Activated CD4-positive, CD25-positive, alpha-beta regulatory T cell treated with anti-CD3 and anti-CD28 coated beads, Interleukin-2, amount 50 U/mL, for 24 hours (primary cell): ENCODE data around the gene GBP1.
A peak's percentile ranks its signal among the peaks of the same experiment; 100 is the strongest.
"Not testable (repeated sequence)": the region's sequence is repeated elsewhere in the genome, so short reads cannot be mapped to it uniquely, and the experiment has no call there.

Source experiments
- ATAC-seq, 2 donors: fragments of 150-1000 bp; cut with Tn5 transposase; one replicate each; pipeline ENCODE4 v1.10.0; 2021; ENCODE audit warnings: mild to moderate bottlenecking in 1 of 2, moderate library complexity in 1 of 2

The GBP1 gene

GRCh38 chr1:89051300-89051954, 13.6 kb downstream of the GBP1 start:
- no peak for ATAC-seq

GRCh38 chr1:89050649-89051033, 14.4 kb downstream of the GBP1 start:
- ATAC-seq = no peak

- ATAC-seq = not testable (repeated sequence)
Observed at GRCh38 chr1:89049901-89050648, 14.9 kb downstream of the GBP1 start.

GRCh38 chr1:89049187-89049586, 15.8 kb downstream of the GBP1 start:
- not testable (repeated sequence) for ATAC-seq

- no peak for ATAC-seq
Observed at GRCh38 chr1:89047734-89048133, 17.3 kb downstream of the GBP1 start.

- ATAC-seq = peak; percentile 97 to 98
Observed at GRCh38 chr1:89046318-89047183, 18.5 kb downstream of the GBP1 start.

- no peak for ATAC-seq
Observed at GRCh38 chr1:89044970-89045721, 19.9 kb downstream of the GBP1 start.

GRCh38 chr1:89043940-89044339, 21.1 kb downstream of the GBP1 start:
- no peak for ATAC-seq

GRCh38 chr1:89042491-89042890, 22.5 kb downstream of the GBP1 start:
- ATAC-seq = no peak

- no peak for ATAC-seq
Observed at GRCh38 chr1:89041721-89042120, 23.3 kb downstream of the GBP1 start.

- peak; percentile 92 to 97 for ATAC-seq
Observed at GRCh38 chr1:89041119-89041641, 23.8 kb downstream of the GBP1 start.

GRCh38 chr1:89040315-89040626, 24.7 kb downstream of the GBP1 start:
- no peak for ATAC-seq

- ATAC-seq = no peak
Observed at GRCh38 chr1:89037186-89037585, 27.8 kb downstream of the GBP1 start.

GRCh38 chr1:89035080-89035479, 29.9 kb downstream of the GBP1 start:
- ATAC-seq = peak; percentile 61 to 75

- ATAC-seq = not testable (repeated sequence)
Observed at GRCh38 chr1:89034004-89034403, 31.0 kb downstream of the GBP1 start.

GRCh38 chr1:89029051-89029450, 36.0 kb downstream of the GBP1 start:
- ATAC-seq = peak in 1 of 2 donors; percentile 50

GRCh38 chr1:89025928-89026327, 39.1 kb downstream of the GBP1 start:
- ATAC-seq = peak; percentile 59 to 76

GRCh38 chr1:89023026-89023425, 42.0 kb downstream of the GBP1 start:
- no peak for ATAC-seq

GRCh38 chr1:89022167-89022959, 42.6 kb downstream of the GBP1 start, which contains the start of gene GBP3:
TSS of gene GBP3 (minus strand) at chr1:89022866. CDS start at chr1:89020721, 2,145 bp downstream.
- peak; percentile 67 to 77 for ATAC-seq

GRCh38 chr1:89018318-89018717, 46.7 kb downstream of the GBP1 start:
- not testable (repeated sequence) for ATAC-seq

- no peak for ATAC-seq
Observed at GRCh38 chr1:89008511-89008910, 56.5 kb downstream of the GBP1 start.
